DND-41 (cell line): ENCODE data around the gene ZNF575.

Source experiments
- CTCF ChIP-seq: IDR thresholded peaks from 2 replicates; pipeline ENCODE4 v1.5.1; 2012; ENCODE audit warnings: borderline replicate concordance, low read length, moderate library complexity, mild to moderate bottlenecking; ENCODE audit not compliant: poor library complexity, severe bottlenecking; ENCODE audit errors: extremely low read depth
- EZH2 ChIP-seq: IDR thresholded peaks from 3 replicates; pipeline ENCODE4 v1.6.1; 2012; ENCODE audit warnings: borderline replicate concordance, low read depth, mild to moderate bottlenecking, moderate library complexity, low read length, inconsistent platforms; ENCODE audit not compliant: severe bottlenecking

- TF ChIP-seq CTCF, result no peak
- no peak for TF ChIP-seq EZH2
Observed at GRCh38 chr19:43483281-43483680, 49.7 kb upstream of the ZNF575 start.
